GM19455 (cell line): ENCODE results near the gene UAP1L1.
A peak's percentile ranks its signal among the peaks of the same experiment; 100 is the strongest.
"Not testable (repeated sequence)": the region's sequence is repeated elsewhere in the genome, so short reads cannot be mapped to it uniquely, and the experiment has no call there.

Experiments used
- ATAC-seq: cut with Tn5 transposase; IDR thresholded peaks from one replicate; pipeline ENCODE4 v1.9.1; 2021; ENCODE audit not compliant: unreplicated experiment

UAP1L1 gene

GRCh38 chr9:137056739-137057415 is 20.4 kb upstream of the UAP1L1 start:
- no peak for ATAC-seq

GRCh38 chr9:137057545-137057944 is 19.8 kb upstream of the UAP1L1 start:
- no peak for ATAC-seq

GRCh38 chr9:137058521-137059234 is 18.6 kb upstream of the UAP1L1 start:
- ATAC-seq: no peak

- ATAC-seq: no peak
Observed at GRCh38 chr9:137062384-137062783, 14.9 kb upstream of the UAP1L1 start.

GRCh38 chr9:137062798-137063197 is 14.5 kb upstream of the UAP1L1 start:
- not testable (repeated sequence) for ATAC-seq

GRCh38 chr9:137063311-137064026 is 13.8 kb upstream of the UAP1L1 start:
- no peak for ATAC-seq

GRCh38 chr9:137064027-137064879 is 13.1 kb upstream of the UAP1L1 start:
- no peak for ATAC-seq

GRCh38 chr9:137064880-137065164 is 12.5 kb upstream of the UAP1L1 start:
- no peak for ATAC-seq

- ATAC-seq: no peak
Observed at GRCh38 chr9:137065336-137065967, 11.9 kb upstream of the UAP1L1 start.

- ATAC-seq: no peak
Observed at GRCh38 chr9:137066096-137066861, 11.0 kb upstream of the UAP1L1 start.

GRCh38 chr9:137067860-137068538 is 9.3 kb upstream of the UAP1L1 start:
- ATAC-seq: no peak

GRCh38 chr9:137068539-137069507 is 8.5 kb upstream of the UAP1L1 start:
- ATAC-seq: no peak

GRCh38 chr9:137069508-137070091 is 7.7 kb upstream of the UAP1L1 start:
- ATAC-seq: no peak

GRCh38 chr9:137070201-137070905 is 7.0 kb upstream of the UAP1L1 start, which contains the start of gene SAPCD2:
SAPCD2 (minus strand) TSS chr9:137070557; CDS start chr9:137070460, 97 bp downstream.
- ATAC-seq: peak; percentile 66

GRCh38 chr9:137070906-137071275 is 6.4 kb upstream of the UAP1L1 start:
- no peak for ATAC-seq

- no peak for ATAC-seq
Observed at GRCh38 chr9:137071282-137071681, 6.0 kb upstream of the UAP1L1 start.

GRCh38 chr9:137073992-137074399 is 3.3 kb upstream of the UAP1L1 start:
- ATAC-seq: no peak
